ENCODE results near the gene SAMD4B.

GRCh38 chr19:39379865-39380396, 37.7 kb downstream of the SAMD4B start:
- TF ChIP-seq YY1 (IDR thresholded peaks at IDR 0.05; ENCODE audit: insufficient read depth, insufficient read length) (no peak), SUZ12 (IDR thresholded peaks at IDR 0.05; ENCODE audit: extremely low read depth, insufficient read depth, insufficient read length) (no peak), ZNF274 (IDR thresholded peaks at IDR 0.05; ENCODE audit: low read depth, low read length) (no peak)

Measured in NT2/D1 (cell line).